Measurements from ENCODE around the gene SF3A1. TPM values are rescaled to one million over a fixed set of nuclear protein-coding genes. Genes with fewer than 3 reads are reported as not detected.

The SF3A1 gene
- total RNA-seq, 1 donor from 2014 or later = 157 TPM

GRCh38 chr22:30297991-30298701, 58.5 kb downstream of the SF3A1 start:
- peaks cover 6% of the 10 kb centered on the region for H3K9me3 Mint-ChIP-seq (ENCODE audit: unreplicated experiment)
- no peak for DNase-seq
- TF ChIP-seq CTCF (IDR thresholded peaks at IDR 0.05; ENCODE audit: partially characterized antibody, unreplicated experiment) = no peak
- no peaks in the 10 kb centered on the region for H3K36me3 Mint-ChIP-seq (ENCODE audit: unreplicated experiment)
- H3K27ac Mint-ChIP-seq (ENCODE audit: unreplicated experiment) = no peak overlapping the region
- H3K4me1 Mint-ChIP-seq (ENCODE audit: low read depth, unreplicated experiment) = peaks cover 4% of the 10 kb centered on the region
- no peak overlapping the region for H3K4me3 Mint-ChIP-seq (ENCODE audit: unreplicated experiment)
- peaks cover 3% of the 10 kb centered on the region for H3K27me3 Mint-ChIP-seq (ENCODE audit: unreplicated experiment)

GRCh38 chr22:30297276-30297990, 59.3 kb downstream of the SF3A1 start:
- no peak overlapping the region for H3K4me3 Mint-ChIP-seq (ENCODE audit: unreplicated experiment)

GRCh38 chr22:30296833-30297232, 59.9 kb downstream of the SF3A1 start:
- DNase-seq = no peak
- no peak overlapping the region for H3K27ac Mint-ChIP-seq (ENCODE audit: unreplicated experiment)
- H3K9me3 Mint-ChIP-seq (ENCODE audit: unreplicated experiment) = peaks cover 6% of the 10 kb centered on the region
- H3K27me3 Mint-ChIP-seq (ENCODE audit: unreplicated experiment) = peaks cover 3% of the 10 kb centered on the region
- peaks cover 4% of the 10 kb centered on the region for H3K4me1 Mint-ChIP-seq (ENCODE audit: low read depth, unreplicated experiment)
- no peaks in the 10 kb centered on the region for H3K36me3 Mint-ChIP-seq (ENCODE audit: unreplicated experiment)
- TF ChIP-seq CTCF (IDR thresholded peaks at IDR 0.05; ENCODE audit: partially characterized antibody, unreplicated experiment) = no peak
- no peak overlapping the region for H3K4me3 Mint-ChIP-seq (ENCODE audit: unreplicated experiment)

More at GRCh38 chr22:30297276-30297990, 59.3 kb downstream of the SF3A1 start:
- H3K36me3 Mint-ChIP-seq (ENCODE audit: unreplicated experiment) = no peaks in the 10 kb centered on the region
- H3K27ac Mint-ChIP-seq (ENCODE audit: unreplicated experiment) = no peak overlapping the region
- no peak for DNase-seq
- TF ChIP-seq CTCF (IDR thresholded peaks at IDR 0.05; ENCODE audit: partially characterized antibody, unreplicated experiment) = no peak
- peaks cover 6% of the 10 kb centered on the region for H3K9me3 Mint-ChIP-seq (ENCODE audit: unreplicated experiment)
- peaks cover 4% of the 10 kb centered on the region for H3K4me1 Mint-ChIP-seq (ENCODE audit: low read depth, unreplicated experiment)
- peaks cover 3% of the 10 kb centered on the region for H3K27me3 Mint-ChIP-seq (ENCODE audit: unreplicated experiment)

- H3K4me1 Mint-ChIP-seq (ENCODE audit: low read depth, unreplicated experiment) = peaks cover 4% of the 10 kb centered on the region
- H3K27me3 Mint-ChIP-seq (ENCODE audit: unreplicated experiment) = peaks cover 3% of the 10 kb centered on the region
These were observed 60.4 kb downstream of the SF3A1 start for GRCh38 chr22:30296324-30296723.

More at GRCh38 chr22:30296324-30296723, 60.4 kb downstream of the SF3A1 start:
- no peaks in the 10 kb centered on the region for H3K36me3 Mint-ChIP-seq (ENCODE audit: unreplicated experiment)
- DNase-seq = no peak
- H3K4me3 Mint-ChIP-seq (ENCODE audit: unreplicated experiment) = no peak overlapping the region
- no peak for TF ChIP-seq CTCF (IDR thresholded peaks at IDR 0.05; ENCODE audit: partially characterized antibody, unreplicated experiment)
- no peak overlapping the region for H3K27ac Mint-ChIP-seq (ENCODE audit: unreplicated experiment)
- H3K9me3 Mint-ChIP-seq (ENCODE audit: unreplicated experiment) = peaks cover 6% of the 10 kb centered on the region
